ENCODE measurements around the gene PIANP.
"Not testable (repeated sequence)": the region's sequence is repeated elsewhere in the genome, so short reads cannot be mapped to it uniquely, and the experiment has no call there.

The PIANP gene

GRCh38 chr12:6700646-6701051 is at the start of gene PIANP:
Gene PIANP, minus strand, starts transcription at chr12:6700815. Its CDS starts 2,754 bp downstream, at chr12:6698061.
- DNase-seq (ENCODE audit: low spot score): peak; percentile 89

DNA sequence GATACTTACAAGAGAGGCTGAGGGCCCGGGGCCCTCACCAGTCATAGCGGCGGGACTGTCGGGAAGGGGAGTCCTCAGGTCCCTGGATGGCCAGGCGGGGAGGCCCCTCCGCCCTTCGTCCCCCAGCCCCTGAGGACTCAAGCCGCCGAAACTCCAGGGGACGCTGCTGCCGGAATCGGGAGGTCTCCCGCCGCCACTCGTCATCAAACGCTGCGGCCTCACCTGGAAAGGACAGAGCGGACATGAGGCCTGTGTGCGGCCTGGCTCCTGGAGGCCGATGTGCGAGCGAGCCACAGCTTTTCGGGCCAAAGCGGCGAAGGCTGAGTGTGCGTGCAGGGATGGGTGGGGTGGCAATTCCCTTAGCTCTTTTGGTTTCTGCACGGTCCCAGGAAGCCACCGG is 48.1 kb upstream of the PIANP start:
- DNase-seq (ENCODE audit: low spot score): no peak

DNA sequence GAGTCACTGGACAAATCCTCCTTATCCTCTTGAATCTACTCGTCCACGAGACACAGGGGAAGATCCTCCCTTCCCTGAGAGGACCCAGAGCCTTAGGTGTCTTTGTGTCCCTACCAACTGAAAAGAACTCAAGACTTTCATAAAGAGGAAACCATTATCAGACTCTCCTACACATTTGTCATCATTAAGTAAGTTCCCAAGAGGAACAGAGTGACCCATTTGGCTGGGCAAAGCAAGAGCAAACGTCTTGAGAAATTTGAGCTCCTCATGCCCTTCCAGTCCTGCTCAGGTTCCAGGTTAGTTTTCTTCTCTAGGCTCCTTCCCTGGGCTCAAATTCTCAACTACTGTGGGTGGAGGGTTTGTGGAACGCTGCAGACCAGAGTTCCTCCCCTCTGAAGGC is 46.6 kb upstream of the PIANP start:
- no peak for DNase-seq (ENCODE audit: low spot score)

GRCh38 chr12:6745741-6746525 is 45.3 kb upstream of the PIANP start:
- DNase-seq (ENCODE audit: low spot score): no peak

DNA sequence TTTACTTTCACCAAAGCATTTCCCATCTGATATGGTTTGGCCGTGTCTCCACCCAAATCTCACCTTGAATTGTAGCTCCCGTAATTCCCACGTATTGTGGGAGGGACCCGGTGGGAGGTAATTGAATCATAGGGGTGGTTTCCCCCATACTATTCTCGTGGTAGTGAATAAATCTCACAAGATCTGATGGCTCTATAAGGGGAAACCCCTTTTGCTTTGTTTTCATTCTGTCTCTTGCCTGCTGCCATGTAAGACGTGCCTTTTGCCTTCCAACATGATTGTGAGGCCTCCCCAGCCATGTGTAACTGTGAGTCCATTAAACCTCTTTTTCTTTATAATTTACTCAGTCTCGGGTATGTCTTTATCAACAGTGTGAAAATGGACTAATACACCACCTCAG is 42.7 kb upstream of the PIANP start:
- DNase-seq (ENCODE audit: low spot score): not testable (repeated sequence)

- DNase-seq (ENCODE audit: low spot score): no peak
These were observed 42.2 kb upstream of the PIANP start for GRCh38 chr12:6742834-6743233.

- not testable (repeated sequence) for DNase-seq (ENCODE audit: low spot score)
These were observed 41.5 kb upstream of the PIANP start for GRCh38 chr12:6742080-6742479.

DNA sequence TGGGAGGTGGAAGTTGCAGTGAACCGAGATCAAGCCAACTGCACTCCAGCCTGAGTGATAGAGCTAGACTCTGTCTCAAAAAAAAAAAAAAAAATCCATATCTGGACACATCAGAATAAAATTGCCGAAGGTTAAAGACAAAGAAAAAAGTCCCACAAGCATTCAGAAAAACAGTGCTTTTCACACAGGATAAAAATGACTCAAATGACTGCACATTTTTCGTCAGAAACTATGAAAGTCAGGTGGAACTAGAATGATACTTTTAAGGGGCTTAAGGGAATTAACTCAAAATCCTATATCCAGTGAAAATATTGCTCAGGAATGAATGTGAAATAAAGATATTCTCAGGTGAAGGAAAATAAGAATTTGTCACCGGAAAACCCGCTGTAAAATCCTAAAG is 36.1 kb upstream of the PIANP start:
- DNase-seq (ENCODE audit: low spot score): no peak

GRCh38 chr12:6735448-6736191 is 35.0 kb upstream of the PIANP start:
- DNase-seq (ENCODE audit: low spot score): peak; percentile 73

DNA sequence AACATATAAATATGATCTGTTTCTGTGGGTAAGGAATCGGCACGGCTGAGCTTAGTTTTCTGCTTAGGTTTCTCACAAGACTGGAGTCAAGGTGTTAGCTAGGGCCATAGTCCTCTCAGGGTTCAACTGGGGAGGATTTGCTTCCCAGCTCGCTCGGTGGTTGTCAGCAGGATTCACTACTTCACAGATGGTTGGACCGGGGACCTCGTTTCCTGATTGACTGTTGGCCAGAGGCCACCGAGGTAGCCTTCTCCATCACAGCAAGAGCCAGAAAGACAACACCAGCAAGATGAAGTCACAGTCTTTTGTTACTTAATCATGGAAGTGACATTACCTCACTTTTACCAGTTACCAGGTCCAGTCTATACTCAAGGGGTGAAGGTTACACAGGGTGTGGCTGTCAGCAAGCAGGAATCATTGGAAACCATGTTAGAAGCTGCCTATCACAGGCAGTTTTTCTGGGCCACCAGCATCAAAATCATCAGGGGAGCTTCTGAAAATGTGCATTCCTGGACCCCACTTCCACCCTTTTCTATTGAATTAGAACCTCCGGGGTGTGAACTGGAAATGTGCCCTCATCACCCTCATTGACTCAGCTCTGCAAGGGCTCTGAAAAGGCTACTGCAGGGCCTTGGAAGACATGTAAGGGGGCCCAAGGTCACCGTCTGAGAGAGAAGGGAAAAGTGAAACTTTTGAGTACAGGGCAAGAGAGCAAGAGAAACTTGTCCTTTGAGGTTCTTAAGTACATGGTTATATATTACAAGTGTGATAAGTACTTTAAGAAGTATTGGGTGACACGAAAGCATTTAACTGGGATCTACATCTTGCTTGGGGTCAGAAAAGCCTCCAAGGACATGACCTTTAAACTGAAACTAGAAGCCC is 34.1 kb upstream of the PIANP start:
- DNase-seq (ENCODE audit: low spot score): no peak

GRCh38 chr12:6730169-6730568 is 29.6 kb upstream of the PIANP start:
- no peak for DNase-seq (ENCODE audit: low spot score)

GRCh38 chr12:6729186-6729585 is 28.6 kb upstream of the PIANP start:
- no peak for DNase-seq (ENCODE audit: low spot score)

DNA sequence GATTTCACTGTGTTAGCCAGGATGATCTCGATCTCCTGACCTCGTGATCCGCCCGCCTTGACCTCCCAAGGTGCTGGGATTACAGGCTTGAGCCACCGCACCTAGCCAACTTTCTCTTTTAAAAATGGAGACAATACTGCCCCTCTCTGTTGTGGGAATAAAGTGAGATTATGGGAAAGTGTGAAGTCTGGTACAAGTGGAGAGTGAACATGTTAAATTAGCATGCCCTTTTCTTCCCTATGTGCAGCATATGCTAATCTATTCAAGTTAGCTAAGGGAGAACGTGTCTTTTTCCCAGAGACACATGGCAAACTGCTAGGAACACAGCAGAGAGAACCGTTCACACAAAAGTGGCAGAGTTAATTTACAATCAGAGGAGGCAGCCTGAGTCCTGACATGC is 24.7 kb upstream of the PIANP start:
- DNase-seq (ENCODE audit: low spot score): no peak

DNA sequence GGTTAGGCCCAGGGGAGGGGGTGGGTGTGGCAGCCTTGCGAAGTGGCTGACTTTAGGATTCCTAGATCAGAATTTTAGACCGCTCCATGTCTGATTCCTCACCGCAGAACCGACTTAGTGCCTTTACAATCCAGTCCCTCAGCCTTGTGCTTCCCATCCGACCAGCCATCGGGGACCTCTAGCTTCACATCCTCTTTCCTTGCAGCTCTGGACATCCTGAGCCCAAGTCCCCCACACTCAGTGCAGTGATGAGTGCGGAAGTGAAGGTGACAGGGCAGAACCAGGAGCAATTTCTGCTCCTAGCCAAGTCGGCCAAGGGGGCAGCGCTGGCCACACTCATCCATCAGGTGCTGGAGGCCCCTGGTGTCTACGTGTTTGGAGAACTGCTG is 23.8 kb upstream of the PIANP start:
- peak; percentile 49 for DNase-seq (ENCODE audit: low spot score)

DNA sequence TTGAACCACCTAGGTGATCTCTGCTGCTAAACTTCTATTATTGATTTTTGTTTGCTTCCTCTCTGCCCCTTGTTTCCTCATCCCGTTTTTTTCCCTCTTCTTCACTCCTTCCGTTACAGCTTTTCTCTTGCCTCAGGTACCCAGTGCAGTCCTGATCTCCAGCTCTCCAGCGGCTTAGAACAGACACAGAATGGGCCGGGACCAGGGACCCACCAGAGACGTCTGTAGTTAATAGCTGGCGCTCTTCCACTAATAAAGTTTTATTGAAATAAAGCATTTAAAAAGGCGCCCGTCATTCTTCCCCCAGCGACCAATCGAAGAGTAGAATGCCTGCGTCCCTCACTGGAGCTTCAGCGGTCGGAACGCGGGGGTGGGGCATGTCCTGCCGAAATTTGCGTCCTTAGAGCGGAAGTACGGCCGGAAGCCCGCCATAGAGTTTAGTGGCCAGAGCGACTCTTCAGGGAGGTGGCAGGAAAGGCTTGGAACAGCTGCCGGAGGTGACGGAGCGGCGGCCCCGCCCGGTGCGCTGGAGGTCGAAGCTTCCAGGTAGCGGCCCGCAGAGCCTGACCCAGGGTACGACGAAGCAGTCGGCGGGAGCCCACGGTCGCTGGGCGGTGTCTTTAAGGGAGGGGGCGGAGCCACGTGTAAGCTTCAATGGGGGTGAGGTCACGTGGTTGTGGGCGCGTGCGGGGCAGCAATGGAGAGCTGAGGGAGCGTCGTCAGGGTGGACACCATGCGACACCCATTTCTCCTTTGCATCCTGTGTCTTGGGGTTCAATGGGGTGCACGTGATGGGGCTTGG is 23.2 kb upstream of the PIANP start, which contains the start of gene COPS7A:
TSS of gene COPS7A (plus strand) at position 440 of the 802 bp plus-strand sequence. CDS start 611 bp downstream, outside the sequence.
- peak; percentile 96 for DNase-seq (ENCODE audit: low spot score)

DNA sequence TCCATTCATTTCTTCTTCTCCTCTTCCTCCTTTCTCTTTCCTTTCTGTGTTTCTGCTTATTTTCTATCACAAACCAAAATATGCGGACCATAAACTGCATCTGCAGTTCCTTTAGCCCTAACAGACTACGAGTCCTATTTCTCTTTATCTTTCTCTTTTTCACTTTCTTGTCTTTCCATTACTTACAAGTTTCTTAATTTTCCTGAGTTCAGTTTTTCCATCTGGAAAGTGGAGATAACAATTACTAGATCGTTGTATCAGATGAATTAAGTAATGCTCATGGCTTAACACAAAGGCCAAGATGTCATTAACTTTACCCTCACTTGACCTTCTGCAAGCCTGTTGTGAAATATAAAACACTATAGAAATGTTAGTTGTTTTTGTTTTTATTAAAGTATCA is 22.2 kb upstream of the PIANP start:
- DNase-seq (ENCODE audit: low spot score): no peak

- no peak for DNase-seq (ENCODE audit: low spot score)
These were observed 16.3 kb upstream of the PIANP start for GRCh38 chr12:6716874-6717437.

GRCh38 chr12:6716031-6716873 is 15.6 kb upstream of the PIANP start:
- not testable (repeated sequence) for DNase-seq (ENCODE audit: low spot score)

GRCh38 chr12:6708960-6709394 is 8.4 kb upstream of the PIANP start:
- no peak for DNase-seq (ENCODE audit: low spot score)

- not testable (repeated sequence) for DNase-seq (ENCODE audit: low spot score)
These were observed 7.7 kb upstream of the PIANP start for GRCh38 chr12:6708351-6708750.
